IMR-90 (cell line): Measurements from ENCODE around the gene HUS1B. TPM values are rescaled to one million over a fixed set of nuclear protein-coding genes. Genes with fewer than 3 reads are reported as not detected.

Source experiments
- ATAC-seq: fragments of 200-7000 bp; cut with Tn5 transposase; 2 replicates; pipeline ENCODE4 v1.9.1; 2020; ENCODE audit warnings: low read depth, mild to moderate bottlenecking, moderate library complexity
- BruUV-seq: library from RNA; stranded (reverse); fragments of 400-500 nt; replicated peaks from 2 replicates; lab custom pipeline; 2021; lab: Mats Ljungman, UMichigan
- CTCF ChIA-PET: fragments of 300-600 bp; formaldehyde crosslinking; extraction: SDS; loops from one replicate; lab custom pipeline; 2021; ENCODE audit warnings: antibody characterized with exemption; lab: Yijun Ruan, JAX
- POLR2A ChIA-PET: fragments of 300-600 bp; sonication (Branson Sonifier 250); formaldehyde crosslinking; loops from one replicate; lab custom pipeline; 2022; ENCODE audit warnings: antibody characterized with exemption; ENCODE audit not compliant: unreplicated experiment; lab: Charles Lee
- DNase-seq: peaks from one replicate; pipeline ENCODE4 v3.0.0; 2013
- H2AFZ ChIP-seq: replicated peaks from 2 replicates; pipeline ENCODE3; 2013; ENCODE audit warnings: low read length, mild to moderate bottlenecking; ENCODE audit not compliant: poor library complexity
- H2AK5ac ChIP-seq: 2 replicates; pipeline ENCODE4 v1.6.1; 2013; ENCODE audit warnings: low read depth, low read length, inconsistent platforms
- H2AK9ac ChIP-seq: replicated peaks from 2 replicates; pipeline ENCODE3; 2013; ENCODE audit warnings: mild to moderate bottlenecking, low read depth, low read length, moderate library complexity; ENCODE audit not compliant: poor library complexity
- H2BK120ac ChIP-seq: 2 replicates; pipeline ENCODE4 v1.6.1; 2013; ENCODE audit warnings: low read depth, low read length, inconsistent platforms
- H2BK15ac ChIP-seq: 3 replicates; pipeline ENCODE4 v1.6.1; 2013; ENCODE audit warnings: low read depth, low read length, inconsistent platforms
- H2BK20ac ChIP-seq: 2 replicates; pipeline ENCODE4 v1.6.1; 2013; ENCODE audit warnings: low read depth, mild to moderate bottlenecking, inconsistent platforms, low read length, moderate library complexity
- H2BK5ac ChIP-seq: 2 replicates; pipeline ENCODE4 v1.6.1; 2013; ENCODE audit warnings: mild to moderate bottlenecking, low read depth, low read length, inconsistent platforms; ENCODE audit not compliant: poor library complexity, severe bottlenecking
- H3K14ac ChIP-seq: replicated peaks from 2 replicates; pipeline ENCODE4 v1.6.1; 2013; ENCODE audit warnings: low read depth, low read length, inconsistent platforms
- H3K18ac ChIP-seq: 2 replicates; pipeline ENCODE4 v1.6.1; 2013; ENCODE audit warnings: low read depth, low read length, control low read depth
- H3K23ac ChIP-seq: 2 replicates; pipeline ENCODE4 v1.6.1; 2013; ENCODE audit warnings: low read depth, low read length, inconsistent platforms
- H3K27ac ChIP-seq: 2 replicates; pipeline ENCODE4 v1.5.1; 2013; ENCODE audit warnings: mild to moderate bottlenecking, control low read depth, low read length; ENCODE audit not compliant: insufficient read depth
- H3K27me3 ChIP-seq: 2 replicates; pipeline ENCODE4 v1.6.1; 2013; ENCODE audit warnings: low read length; ENCODE audit not compliant: control insufficient read depth, insufficient read depth
- H3K36me3 ChIP-seq: 2 replicates; pipeline ENCODE4 v1.6.1; 2013; ENCODE audit warnings: low read length, mixed read lengths; ENCODE audit not compliant: control insufficient read depth, insufficient read depth
- H3K4ac ChIP-seq: 2 replicates; pipeline ENCODE4 v1.6.1; 2013; ENCODE audit warnings: low read depth, low read length, inconsistent platforms
- H3K4me1 ChIP-seq: 2 replicates; pipeline ENCODE4 v1.6.1; 2013; ENCODE audit warnings: low read length, mixed read lengths; ENCODE audit not compliant: control insufficient read depth, insufficient read depth
- H3K4me2 ChIP-seq: 2 replicates; pipeline ENCODE4 v1.6.1; 2013; ENCODE audit warnings: low read depth, mild to moderate bottlenecking, control low read depth, low read length, moderate library complexity
- H3K4me3 ChIP-seq: 2 replicates; pipeline ENCODE4 v1.5.1; 2013; ENCODE audit warnings: low read depth, mild to moderate bottlenecking, control low read depth, low read length, moderate library complexity; ENCODE audit not compliant: insufficient read depth
- H3K56ac ChIP-seq: 2 replicates; pipeline ENCODE4 v1.6.1; 2013; ENCODE audit warnings: low read length, inconsistent platforms; ENCODE audit not compliant: insufficient read depth; ENCODE audit errors: extremely low read depth
- H3K79me1 ChIP-seq, 2 experiments: 2 replicates each; pipeline ENCODE4 v1.6.1; 2013; ENCODE audit warnings: low read length in 2 of 2, inconsistent platforms in 1 of 2, low read depth in 1 of 2
- H3K9ac ChIP-seq: 2 replicates; pipeline ENCODE4 v1.6.1; 2013; ENCODE audit warnings: low read depth, low read length, control low read depth
- H3K9me1 ChIP-seq: 2 replicates; pipeline ENCODE4 v1.6.1; 2013; ENCODE audit warnings: low read length, inconsistent platforms; ENCODE audit not compliant: insufficient read depth
- H3K9me3 ChIP-seq: 2 replicates; pipeline ENCODE4 v1.6.1; 2013; ENCODE audit warnings: low read length; ENCODE audit not compliant: control insufficient read depth, insufficient read depth
- H4K20me1 ChIP-seq: 2 replicates; pipeline ENCODE4 v1.6.1; 2013; ENCODE audit warnings: low read length, inconsistent platforms; ENCODE audit not compliant: insufficient read depth
- H4K5ac ChIP-seq: 2 replicates; pipeline ENCODE4 v1.6.1; 2013; ENCODE audit warnings: mild to moderate bottlenecking, low read depth, low read length, control low read depth
- H4K8ac ChIP-seq, 2 experiments: 2 replicates each; pipeline ENCODE4 v1.6.1; 2013; ENCODE audit warnings: low read depth in 2 of 2, low read length in 2 of 2, control low read depth in 1 of 2, inconsistent platforms in 1 of 2
- H4K91ac ChIP-seq: 2 replicates; pipeline ENCODE4 v1.6.1; 2013; ENCODE audit warnings: low read depth, low read length, inconsistent platforms; ENCODE audit not compliant: insufficient read depth
- BHLHE40 ChIP-seq: fragments of 150-350 bp; IDR thresholded peaks from 2 replicates; pipeline ENCODE4 v1.6.1; 2016; ENCODE audit warnings: mild to moderate bottlenecking, low read depth, low read length
- CEBPB ChIP-seq: IDR thresholded peaks from 2 replicates; pipeline ENCODE4 v1.6.1; 2012; ENCODE audit warnings: low read depth, low read length, improper control_type of control experiment
- CHD1 ChIP-seq: IDR thresholded peaks from 2 replicates; pipeline ENCODE4 v1.6.1; 2012; ENCODE audit warnings: low read depth, low read length, improper control_type of control experiment
- ELK1 ChIP-seq: fragments of 150-350 bp; IDR thresholded peaks from 2 replicates; pipeline ENCODE4 v1.6.1; 2016; ENCODE audit warnings: low read depth, mild to moderate bottlenecking, low read length, moderate library complexity, borderline replicate concordance
- FOS ChIP-seq: fragments of 150-350 bp; IDR thresholded peaks from 2 replicates; pipeline ENCODE4 v1.6.1; 2016; ENCODE audit warnings: low read depth, low read length
- MAFK ChIP-seq: IDR thresholded peaks from 2 replicates; pipeline ENCODE4 v1.6.1; 2012; ENCODE audit warnings: low read depth, low read length, improper control_type of control experiment
- MAZ ChIP-seq: IDR thresholded peaks from 2 replicates; pipeline ENCODE4 v1.6.1; 2012; ENCODE audit warnings: low read depth, mild to moderate bottlenecking, low read length, improper control_type of control experiment, moderate library complexity, borderline replicate concordance
- MXI1 ChIP-seq: IDR thresholded peaks from 2 replicates; pipeline ENCODE4 v1.6.1; 2012; ENCODE audit warnings: low read depth, mild to moderate bottlenecking, low read length, moderate library complexity, borderline replicate concordance
- NFE2L2 ChIP-seq: fragments of 150-350 bp; IDR thresholded peaks from 2 replicates; pipeline ENCODE4 v1.6.1; 2016; ENCODE audit warnings: low read depth, mild to moderate bottlenecking, low read length
- POLR2A ChIP-seq: IDR thresholded peaks from 2 replicates; pipeline ENCODE4 v1.6.1; 2012; ENCODE audit warnings: mild to moderate bottlenecking, low read depth, low read length
- RAD21 ChIP-seq: IDR thresholded peaks from 2 replicates; pipeline ENCODE4 v1.6.1; 2012; ENCODE audit warnings: low read length, improper control_type of control experiment
- RCOR1 ChIP-seq: IDR thresholded peaks from 2 replicates; pipeline ENCODE4 v1.6.1; 2012; ENCODE audit warnings: mild to moderate bottlenecking, low read length, improper control_type of control experiment; ENCODE audit not compliant: insufficient replicate concordance
- RFX5 ChIP-seq: IDR thresholded peaks from 2 replicates; pipeline ENCODE4 v1.8.0; 2012; ENCODE audit warnings: low read depth, mild to moderate bottlenecking, low read length, moderate library complexity
- SMC3 ChIP-seq: fragments of 150-350 bp; IDR thresholded peaks from 2 replicates; pipeline ENCODE4 v1.6.1; 2016; ENCODE audit warnings: low read depth, mild to moderate bottlenecking, antibody characterized with exemption, low read length, moderate library complexity
- WGBS, 2 experiments: methylation state at CpG; one replicate each; pipeline versions ENCODE4 v1.1.5 to v1.1.7; 2013; ENCODE audit warnings: missing lambda C conversion rate in 2 of 2; ENCODE audit not compliant: insufficient read length in 1 of 2; ENCODE audit errors: extremely low coverage in 2 of 2; 5-methylcytosine and 5-hydroxymethylcytosine counted together
- dilution Hi-C: fragments of 300-500 bp; cut with HindIII; formaldehyde crosslinking; loops from one replicate; pipeline ENCODE4 v1.14.3; 2018; ENCODE audit warnings: low sequenced_read_pairs; ENCODE audit not compliant: unreplicated experiment
- in situ Hi-C: fragments of 300-500 bp; cut with MboI; formaldehyde crosslinking; loops from 3 replicates; pipeline ENCODE4 v1.14.3; 2019; ENCODE audit warnings: low sequenced_read_pairs, inconsistent platforms, mixed read lengths
- intact Hi-C: fragments of 100-400 bp; cut with micrococcal nuclease; formaldehyde crosslinking; loops from 2 replicates; pipeline ENCODE4 v1.10.0; 2022
- polyA plus RNA-seq, 3 experiments: library from polyadenylated mRNA; depleted of rRNA; stranded (reverse); fragments of >200 nt; gene quantifications; 2 replicates each; pipeline ENCODE4 v1.2.3, GENCODE V29; 2012; ENCODE audit warnings: low replicate concordance in 1 of 3
- total RNA-seq: library from RNA; depleted of rRNA; stranded (reverse); fragments of >200 nt; gene quantifications from 2 replicates; pipeline ENCODE4 v1.2.3, GENCODE V29; 2012
- TF ChIP-seq, protein P1 (sequence below): conservative IDR thresholded peaks from 2 replicates; pipeline ENCODE4 v1.5.1; 2012; ENCODE audit warnings: mild to moderate bottlenecking, low read depth, low read length, improper control_type of control experiment
- TF ChIP-seq, protein P2 (sequence below): fragments of 150-350 bp; IDR thresholded peaks from 2 replicates; pipeline ENCODE4 v1.6.1; 2017; ENCODE audit warnings: mild to moderate bottlenecking, antibody characterized with exemption, low read length, low read depth

HUS1B gene
- total and polyA plus RNA-seq, 2 of the 4 experiments (the other 2 are of a cell fraction): 0.36 to 0.39 TPM

- H3K27me3 ChIP-seq: no peaks in the 10 kb centered on the region
- H3K27ac ChIP-seq: no peak overlapping the region
- no peak overlapping the region for H3K4ac ChIP-seq
- H3K79me1 ChIP-seq: peaks cover 17 to 27% of the 10 kb centered on the region in 2 experiments
- no peak overlapping the region for H2BK15ac ChIP-seq
- intact Hi-C loops (no loop called here), dilution Hi-C loops (no loop called here), in situ Hi-C loops (no loop called here)
- H2AK9ac ChIP-seq: no peak overlapping the region
- H4K20me1 ChIP-seq: no peaks in the 10 kb centered on the region
- H2BK120ac ChIP-seq: no peak overlapping the region
- H3K9ac ChIP-seq: no peak overlapping the region
- no peak overlapping the region for H4K5ac ChIP-seq
- H2AK5ac ChIP-seq: no peak overlapping the region
- no peak for DNase-seq
- H3K23ac ChIP-seq: no peak overlapping the region
- TF ChIP-seq RCOR1 (no peak), ELK1 (no peak), MAFK (no peak), MXI1 (no peak), BHLHE40 (no peak), CEBPB (no peak), SMC3 (no peak), MAZ (no peak), RFX5 (no peak), FOS (no peak), NFE2L2 (no peak), CHD1 (no peak), POLR2A (no peak), RAD21 (no peak)
- TF ChIP-seq, protein P1, sequence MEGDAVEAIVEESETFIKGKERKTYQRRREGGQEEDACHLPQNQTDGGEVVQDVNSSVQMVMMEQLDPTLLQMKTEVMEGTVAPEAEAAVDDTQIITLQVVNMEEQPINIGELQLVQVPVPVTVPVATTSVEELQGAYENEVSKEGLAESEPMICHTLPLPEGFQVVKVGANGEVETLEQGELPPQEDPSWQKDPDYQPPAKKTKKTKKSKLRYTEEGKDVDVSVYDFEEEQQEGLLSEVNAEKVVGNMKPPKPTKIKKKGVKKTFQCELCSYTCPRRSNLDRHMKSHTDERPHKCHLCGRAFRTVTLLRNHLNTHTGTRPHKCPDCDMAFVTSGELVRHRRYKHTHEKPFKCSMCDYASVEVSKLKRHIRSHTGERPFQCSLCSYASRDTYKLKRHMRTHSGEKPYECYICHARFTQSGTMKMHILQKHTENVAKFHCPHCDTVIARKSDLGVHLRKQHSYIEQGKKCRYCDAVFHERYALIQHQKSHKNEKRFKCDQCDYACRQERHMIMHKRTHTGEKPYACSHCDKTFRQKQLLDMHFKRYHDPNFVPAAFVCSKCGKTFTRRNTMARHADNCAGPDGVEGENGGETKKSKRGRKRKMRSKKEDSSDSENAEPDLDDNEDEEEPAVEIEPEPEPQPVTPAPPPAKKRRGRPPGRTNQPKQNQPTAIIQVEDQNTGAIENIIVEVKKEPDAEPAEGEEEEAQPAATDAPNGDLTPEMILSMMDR: no peak
- TF ChIP-seq, protein P2, sequence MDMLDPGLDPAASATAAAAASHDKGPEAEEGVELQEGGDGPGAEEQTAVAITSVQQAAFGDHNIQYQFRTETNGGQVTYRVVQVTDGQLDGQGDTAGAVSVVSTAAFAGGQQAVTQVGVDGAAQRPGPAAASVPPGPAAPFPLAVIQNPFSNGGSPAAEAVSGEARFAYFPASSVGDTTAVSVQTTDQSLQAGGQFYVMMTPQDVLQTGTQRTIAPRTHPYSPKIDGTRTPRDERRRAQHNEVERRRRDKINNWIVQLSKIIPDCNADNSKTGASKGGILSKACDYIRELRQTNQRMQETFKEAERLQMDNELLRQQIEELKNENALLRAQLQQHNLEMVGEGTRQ: no peak
- H3K4me1 ChIP-seq: no peaks in the 10 kb centered on the region
- ATAC-seq: no peak
- BruUV-seq: no TSS peak
- H4K91ac ChIP-seq: no peak overlapping the region
- H2BK20ac ChIP-seq: no peak overlapping the region
- no peak overlapping the region for H2BK5ac ChIP-seq
- H4K8ac ChIP-seq: no peak overlapping the region
- no peak overlapping the region for H3K18ac ChIP-seq
- no CpG with 5 or more reads among the region's 1 CpG for WGBS, 2 experiments
- CTCF ChIA-PET: no interaction called here
- no peak overlapping the region for H3K56ac ChIP-seq
- no peak overlapping the region for H2AFZ ChIP-seq
- H3K9me1 ChIP-seq: peaks cover 6% of the 10 kb centered on the region; the same call in 1 of the 2 replicates
- H3K36me3 ChIP-seq: peaks cover 8% of the 10 kb centered on the region
- no peak overlapping the region for H3K4me3 ChIP-seq
- POLR2A ChIA-PET: no interaction called here
- no peak overlapping the region for H3K14ac ChIP-seq
- H3K9me3 ChIP-seq: no peaks in the 10 kb centered on the region
- H3K4me2 ChIP-seq: no peak overlapping the region
These were observed 23.3 kb downstream of the HUS1B start for GRCh38 chr6:633611-634010.
